Iris pigment epithelial cell (primary cell): Measurements from ENCODE around the gene RASGRF2.
A peak's percentile ranks its signal among the peaks of the same experiment; 100 is the strongest.

Source experiments
- DNase-seq: peaks from one replicate; pipeline ENCODE4 v3.0.0-alpha.2; 2011; ENCODE audit warnings: low read depth

The RASGRF2 gene

GRCh38 chr5:81208904-81209303 is 248.7 kb downstream of the RASGRF2 start:
- DNase-seq: no peak

GRCh38 chr5:81209386-81209785 is 249.2 kb downstream of the RASGRF2 start:
- DNase-seq: no peak

GRCh38 chr5:81209869-81210493 is 249.8 kb downstream of the RASGRF2 start:
- DNase-seq: no peak

GRCh38 chr5:81212211-81212751 is 252.1 kb downstream of the RASGRF2 start:
- DNase-seq: no peak

GRCh38 chr5:81213070-81213469 is 252.9 kb downstream of the RASGRF2 start:
- DNase-seq: no peak

GRCh38 chr5:81214848-81215247 is 254.7 kb downstream of the RASGRF2 start:
- no peak for DNase-seq

- no peak for DNase-seq
These were observed 256.0 kb downstream of the RASGRF2 start for GRCh38 chr5:81216152-81216551.

- peak; percentile 22 for DNase-seq
These were observed 259.2 kb downstream of the RASGRF2 start for GRCh38 chr5:81219389-81219788.

- DNase-seq: no peak
These were observed 262.1 kb downstream of the RASGRF2 start for GRCh38 chr5:81222285-81222684.

- DNase-seq: no peak
These were observed 265.3 kb downstream of the RASGRF2 start for GRCh38 chr5:81225463-81225862.

- no peak for DNase-seq
These were observed 266.1 kb downstream of the RASGRF2 start for GRCh38 chr5:81226286-81226685.

GRCh38 chr5:81226949-81227348 is 266.8 kb downstream of the RASGRF2 start:
- DNase-seq: no peak

GRCh38 chr5:81228084-81228483 is 267.9 kb downstream of the RASGRF2 start:
- no peak for DNase-seq

- DNase-seq: no peak
These were observed 270.3 kb downstream of the RASGRF2 start for GRCh38 chr5:81230416-81230815.

GRCh38 chr5:81232464-81233079 is 272.4 kb downstream of the RASGRF2 start:
- DNase-seq: peak; percentile 7

GRCh38 chr5:81233080-81233634 is 273.0 kb downstream of the RASGRF2 start, which contains the start of gene CKMT2:
CKMT2 (plus strand) TSS chr5:81233322; CDS start chr5:81251133, 17,811 bp downstream.
- peak; percentile 73 for DNase-seq

GRCh38 chr5:81234299-81234698 is 274.1 kb downstream of the RASGRF2 start:
- DNase-seq: no peak

GRCh38 chr5:81234801-81235200 is 274.6 kb downstream of the RASGRF2 start:
- no peak for DNase-seq

- DNase-seq: peak; percentile 9
These were observed 275.3 kb downstream of the RASGRF2 start for GRCh38 chr5:81235287-81236072.

GRCh38 chr5:81238460-81238859 is 278.3 kb downstream of the RASGRF2 start:
- DNase-seq: no peak

GRCh38 chr5:81239613-81240012 is 279.4 kb downstream of the RASGRF2 start:
- peak; percentile 10 for DNase-seq

GRCh38 chr5:81241001-81241400 is 280.8 kb downstream of the RASGRF2 start:
- DNase-seq: no peak
